Stimulated activated CD8-positive, alpha-beta memory T cell treated with anti-CD3 and anti-CD28 coated beads, Interleukin-2, amount 100 ng/mL, for 48 hours (primary cell): ENCODE results near the gene ICAM1.
"Not testable (repeated sequence)": the region's sequence is repeated elsewhere in the genome, so short reads cannot be mapped to it uniquely, and the experiment has no call there.

ENCODE experiments used
- DNase-seq, 2 donors: peaks; one replicate each; pipeline ENCODE4 v3.0.0-alpha.2; 2020; ENCODE audit warnings: low read depth in 2 of 2

ICAM1 gene

GRCh38 chr19:10241826-10242449 lies 29.0 kb upstream of the ICAM1 start:
- DNase-seq: not testable (repeated sequence)

GRCh38 chr19:10243606-10244005 lies 27.3 kb upstream of the ICAM1 start:
- DNase-seq: no peak

- DNase-seq: no peak
These were observed 25.6 kb upstream of the ICAM1 start for GRCh38 chr19:10245189-10245939.

DNA sequence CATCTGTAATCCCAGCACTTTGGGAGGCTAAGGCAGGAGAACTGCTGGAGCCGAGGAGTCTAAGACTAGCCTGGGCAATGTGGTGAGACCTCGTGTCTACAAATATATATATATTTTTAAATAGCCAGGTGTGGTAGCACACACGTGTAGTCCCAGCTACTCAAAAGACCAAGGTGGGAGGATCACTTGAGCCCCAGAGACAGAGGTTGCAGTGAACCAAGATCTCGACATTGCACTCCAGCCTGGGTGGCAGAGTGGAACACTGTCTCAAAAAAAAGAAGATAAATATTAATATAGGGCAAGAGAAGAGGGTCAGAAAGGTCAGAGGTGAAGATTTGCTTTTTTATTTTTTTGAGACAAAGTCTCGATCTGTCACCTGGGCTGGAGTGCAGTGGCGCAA lies 24.4 kb upstream of the ICAM1 start:
- DNase-seq: no peak

- DNase-seq: peak; percentile 87 to 91
These were observed 18.9 kb upstream of the ICAM1 start, which contains the start of gene MRPL4 for GRCh38 chr19:10251792-10252694. MRPL4 (plus strand) TSS chr19:10252214; CDS start chr19:10252254, 40 bp downstream.

DNA sequence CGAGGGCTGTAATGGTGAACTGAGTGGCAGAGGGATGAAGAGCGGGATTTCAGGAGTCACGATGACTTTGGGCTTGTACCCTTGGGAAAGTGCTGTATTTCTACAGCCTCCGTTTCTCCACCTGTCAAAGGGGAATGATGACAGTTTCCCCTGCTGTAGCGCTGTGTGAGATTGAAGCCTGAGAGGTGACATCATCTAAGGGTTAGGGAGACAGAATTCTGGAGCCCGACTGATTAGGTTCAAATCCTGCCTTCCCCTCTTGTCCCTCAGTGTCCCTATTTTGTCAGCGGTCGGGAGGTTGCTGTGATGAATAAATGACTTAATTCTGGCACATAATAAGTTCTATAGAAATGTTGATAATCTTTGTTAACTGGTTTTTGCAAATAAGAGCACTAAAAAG lies 18.2 kb upstream of the ICAM1 start:
- no peak for DNase-seq

DNA sequence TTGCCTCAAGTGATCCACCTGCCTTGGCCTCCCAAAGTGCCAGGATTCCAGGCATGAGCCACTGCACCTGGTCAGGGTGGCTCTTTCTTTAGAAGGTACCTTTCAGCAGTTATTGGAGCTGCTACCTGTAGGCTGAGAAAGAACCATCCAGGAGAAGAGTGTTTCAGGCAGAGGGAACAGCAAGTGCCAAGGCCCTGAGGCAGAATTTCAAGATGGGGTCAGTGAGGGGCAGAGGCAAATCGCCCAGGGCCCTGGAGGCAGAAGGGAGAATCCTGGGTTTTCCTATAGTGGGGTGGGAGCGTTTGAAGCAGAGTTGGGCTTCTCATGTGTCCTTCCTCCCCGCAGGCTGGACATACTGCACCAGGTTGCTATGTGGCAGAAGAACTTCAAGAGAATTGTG lies 16.7 kb upstream of the ICAM1 start:
- DNase-seq: no peak

GRCh38 chr19:10255358-10255757 lies 15.6 kb upstream of the ICAM1 start:
- DNase-seq: no peak

GRCh38 chr19:10256551-10256950 lies 14.4 kb upstream of the ICAM1 start:
- DNase-seq: no peak

DNA sequence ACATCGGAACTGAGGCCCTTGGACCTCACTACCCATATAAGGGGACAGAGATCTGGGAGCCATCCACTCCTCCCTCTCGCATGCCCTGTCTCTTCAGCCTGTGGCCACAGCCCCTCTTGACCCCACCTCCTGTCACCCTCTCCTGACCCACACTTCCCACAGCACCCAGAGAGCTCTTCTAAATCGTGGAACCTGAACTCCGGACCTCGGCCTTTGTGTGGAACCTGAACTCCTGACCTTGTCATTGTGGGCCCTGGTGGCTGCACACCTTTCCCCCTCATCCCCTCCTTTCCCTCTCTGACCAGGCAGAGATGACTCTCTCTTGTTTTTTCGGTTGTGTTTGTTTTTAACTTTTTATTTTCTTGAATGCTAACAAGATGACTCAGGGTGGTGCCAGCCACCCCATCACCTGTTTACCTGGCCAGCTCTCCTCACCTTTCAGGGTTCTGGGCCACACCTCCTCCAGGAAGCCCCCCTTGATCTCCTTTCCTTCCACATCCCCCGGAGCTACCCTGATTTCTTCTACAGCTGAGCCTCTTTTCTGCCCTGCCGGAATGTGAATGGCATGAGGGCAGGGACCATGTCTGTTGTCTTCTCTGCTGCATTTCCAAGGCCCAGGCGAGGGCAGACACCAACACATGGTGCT lies 13.8 kb upstream of the ICAM1 start:
- DNase-seq: no peak

GRCh38 chr19:10258080-10258710 lies 12.7 kb upstream of the ICAM1 start:
- DNase-seq: no peak

DNA sequence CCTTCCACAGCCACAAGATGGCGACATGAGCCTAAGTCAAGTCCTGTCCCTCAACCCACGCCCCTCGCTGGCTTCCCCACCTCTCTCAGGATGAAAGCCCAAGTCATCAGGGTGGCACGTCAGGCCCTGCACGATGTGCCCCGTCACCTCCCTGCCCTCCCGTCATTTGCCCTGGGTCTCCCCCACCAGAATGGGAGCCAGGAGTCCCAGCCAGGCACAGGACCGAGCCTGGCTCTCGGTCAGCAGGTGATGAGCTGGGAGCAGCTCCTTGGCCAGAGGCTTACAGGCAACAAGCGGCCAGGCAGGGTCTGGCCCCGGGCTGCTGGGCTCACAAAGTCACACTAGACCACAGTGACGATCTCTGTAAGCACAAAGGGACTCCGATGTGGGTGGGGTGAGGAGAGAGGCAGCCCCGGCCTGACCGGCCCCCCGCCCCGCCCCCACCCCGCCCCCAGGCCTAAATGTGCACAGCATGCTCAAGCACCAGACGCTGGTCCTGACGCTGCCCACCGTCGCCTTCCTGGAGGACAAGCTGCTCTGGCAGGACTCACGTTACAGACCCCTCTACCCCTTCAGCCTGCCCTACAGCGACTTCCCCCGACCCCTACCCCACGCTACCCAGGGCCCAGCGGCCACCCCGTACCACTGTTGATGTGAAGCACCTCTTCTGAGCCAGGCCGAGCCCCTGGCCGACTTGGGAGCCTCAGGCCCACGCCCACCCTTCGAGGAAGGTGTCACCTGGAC lies 11.6 kb upstream of the ICAM1 start:
- peak; percentile 83 to 95 for DNase-seq

DNA sequence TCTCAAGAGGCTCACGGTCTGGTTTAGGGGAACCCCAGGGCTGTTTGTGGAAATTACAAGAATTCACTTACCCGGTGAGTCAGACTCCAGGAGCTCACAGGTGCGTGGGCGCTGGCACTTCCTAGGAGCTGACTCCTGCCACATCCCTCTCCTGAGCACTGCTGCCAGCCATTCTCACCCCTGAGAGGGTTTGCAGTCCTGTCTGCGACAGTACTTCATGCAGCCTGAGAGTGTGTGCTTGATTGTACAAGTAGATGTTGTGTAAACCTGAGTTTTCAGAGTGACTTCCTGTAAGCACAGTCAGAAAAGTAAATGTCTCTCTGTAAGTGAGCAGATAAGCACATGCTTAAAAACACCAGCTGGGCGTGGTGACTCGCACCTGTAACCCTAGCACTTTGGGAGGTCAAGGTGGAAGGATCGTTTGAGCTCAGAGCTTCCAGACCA lies 10.8 kb upstream of the ICAM1 start:
- peak in 1 of 2 donors; percentile 64 for DNase-seq

GRCh38 chr19:10262771-10263170 lies 8.1 kb upstream of the ICAM1 start:
- no peak for DNase-seq

DNA sequence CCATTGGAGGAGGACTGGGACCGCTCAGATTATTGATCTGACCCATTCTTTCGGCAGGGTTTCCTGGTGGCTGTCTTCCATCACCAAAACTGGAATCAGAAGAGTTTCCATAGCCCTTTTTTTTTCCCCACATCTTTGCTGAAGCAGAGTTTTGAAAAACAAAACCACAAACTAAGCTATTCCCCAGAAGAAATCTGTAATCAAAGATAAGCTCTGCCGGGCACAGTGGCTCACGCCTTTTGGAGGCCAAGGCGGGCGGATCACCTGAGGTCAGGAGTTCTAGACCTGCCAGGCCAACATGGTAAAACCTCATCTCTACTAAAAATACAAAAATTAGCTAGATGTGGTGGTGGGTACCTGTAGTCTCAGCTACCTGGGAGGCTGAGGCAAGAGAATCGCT lies 4.2 kb upstream of the ICAM1 start:
- DNase-seq: no peak

DNA sequence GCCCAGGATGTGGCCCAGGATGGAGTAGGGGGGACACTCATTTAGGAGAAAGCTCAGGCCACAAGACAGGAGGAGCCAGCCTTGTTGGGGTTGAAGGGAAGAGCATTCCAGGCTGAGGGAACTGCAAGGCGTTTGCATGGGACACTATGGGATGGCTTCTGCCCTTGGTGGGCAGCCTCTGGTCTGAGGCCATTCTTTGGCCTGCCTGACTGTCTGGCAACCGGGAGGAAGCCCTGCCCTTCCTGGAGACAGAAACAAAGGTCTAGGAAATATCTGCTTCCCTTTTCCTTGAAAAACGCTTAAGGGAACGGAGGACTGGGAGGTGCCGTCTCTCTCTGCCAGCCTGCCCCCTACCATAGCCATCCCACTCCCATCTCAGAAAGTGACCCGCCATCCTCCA lies 2.8 kb upstream of the ICAM1 start:
- no peak for DNase-seq

DNA sequence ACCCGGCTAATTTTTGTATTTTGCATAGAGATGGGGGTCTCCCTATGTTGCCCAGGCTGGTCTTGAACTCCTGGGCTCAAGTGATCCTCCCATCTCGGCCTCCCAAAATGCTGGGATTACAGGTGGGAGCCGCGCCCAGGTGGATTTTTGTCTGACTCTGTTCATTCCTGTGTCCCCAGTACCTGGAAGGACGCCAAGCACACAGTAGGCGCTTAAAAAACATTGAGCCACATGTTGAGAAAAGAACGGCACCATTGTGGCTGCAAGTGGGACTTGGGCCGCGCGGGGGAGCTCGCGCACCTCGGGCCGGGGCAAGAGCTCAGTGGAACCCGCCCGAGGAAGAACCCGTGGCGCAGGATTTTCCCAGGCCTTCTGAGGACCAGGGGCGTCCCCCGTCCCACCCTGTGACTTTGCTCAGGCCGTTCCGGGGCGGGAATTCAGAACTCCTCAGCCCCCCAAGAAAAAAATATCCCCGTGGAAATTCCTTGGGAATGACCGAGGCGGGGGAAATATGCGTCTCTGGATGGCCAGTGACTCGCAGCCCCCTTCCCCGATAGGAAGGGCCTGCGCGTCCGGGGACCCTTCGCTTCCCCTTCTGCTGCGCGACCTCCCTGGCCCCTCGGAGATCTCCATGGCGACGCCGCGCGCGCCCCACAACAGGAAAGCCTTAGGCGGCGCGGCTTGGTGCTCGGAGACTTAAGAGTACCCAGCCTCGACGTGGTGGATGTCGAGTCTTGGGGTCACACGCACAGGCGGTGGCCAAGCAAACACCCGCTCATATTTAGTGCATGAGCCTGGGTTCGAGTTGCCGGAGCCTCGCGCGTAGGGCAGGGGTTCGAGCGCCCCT lies 1.4 kb upstream of the ICAM1 start:
- DNase-seq: peak; percentile 82 to 87

DNA sequence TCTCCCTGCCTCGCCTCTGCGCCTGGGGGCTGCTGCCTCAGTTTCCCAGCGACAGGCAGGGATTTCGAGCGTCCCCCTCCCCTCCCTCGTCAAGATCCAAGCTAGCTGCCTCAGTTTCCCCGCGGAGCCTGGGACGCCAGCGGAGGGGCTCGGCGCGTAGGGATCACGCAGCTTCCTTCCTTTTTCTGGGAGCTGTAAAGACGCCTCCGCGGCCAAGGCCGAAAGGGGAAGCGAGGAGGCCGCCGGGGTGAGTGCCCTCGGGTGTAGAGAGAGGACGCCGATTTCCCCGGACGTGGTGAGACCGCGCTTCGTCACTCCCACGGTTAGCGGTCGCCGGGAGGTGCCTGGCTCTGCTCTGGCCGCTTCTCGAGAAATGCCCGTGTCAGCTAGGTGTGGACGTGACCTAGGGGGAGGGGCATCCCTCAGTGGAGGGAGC lies 722 bp upstream of the ICAM1 start:
- peak; percentile 78 to 81 for DNase-seq

DNA sequence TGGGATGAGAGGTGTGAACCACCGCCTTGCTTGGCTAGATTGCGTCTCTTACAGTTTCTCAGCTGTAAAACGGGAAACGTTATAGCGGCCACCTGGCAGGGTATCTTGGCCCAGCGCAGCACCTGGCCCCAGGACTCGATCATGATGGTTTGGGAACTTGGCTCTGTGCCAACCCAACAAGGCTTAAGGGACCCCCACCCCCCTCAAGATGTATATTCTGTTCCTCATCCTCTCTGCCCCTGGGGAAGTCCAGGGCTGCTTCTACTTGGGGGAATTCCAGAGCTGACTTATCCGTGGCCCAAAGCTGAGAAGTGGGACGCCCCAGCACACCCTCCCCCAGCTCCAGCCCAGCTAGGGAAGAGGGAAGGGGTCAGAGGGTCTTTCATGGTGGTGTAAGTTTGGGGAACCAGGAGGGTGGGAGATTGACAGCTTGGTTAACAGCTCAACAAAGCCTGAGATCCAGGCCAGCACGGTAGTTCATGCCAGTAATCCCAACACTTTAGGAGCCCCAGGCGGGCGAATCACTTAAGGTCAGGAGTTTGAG lies 695 bp downstream of the ICAM1 start:
- no peak for DNase-seq
